VCaP (cell line): ENCODE data around the gene NFATC1.

Experiments used
- H3K27ac ChIP-seq: fragments of 450-650 bp; 2 replicates; pipeline ENCODE4 v1.5.1; 2017
- CTCF ChIP-seq: fragments of 450-650 bp; conservative IDR thresholded peaks from 2 replicates; pipeline ENCODE4 v1.5.1; 2017; ENCODE audit warnings: mild to moderate bottlenecking, moderate library complexity

The NFATC1 gene

GRCh38 chr18:79400091-79400590, 4.4 kb downstream of the NFATC1 start:
- H3K27ac ChIP-seq: peak overlapping the region; percentile 36; the same call in 1 of the 2 replicates
- no peak for TF ChIP-seq CTCF

GRCh38 chr18:79400591-79401381, 5.1 kb downstream of the NFATC1 start:
- H3K27ac ChIP-seq: peak overlapping the region; percentile 36; the same call in 1 of the 2 replicates

GRCh38 chr18:79401494-79402208, 5.9 kb downstream of the NFATC1 start:
- TF ChIP-seq CTCF: no peak
- H3K27ac ChIP-seq: no peak overlapping the region

More at GRCh38 chr18:79400591-79401381, 5.1 kb downstream of the NFATC1 start:
- no peak for TF ChIP-seq CTCF

GRCh38 chr18:79402209-79402576, 6.5 kb downstream of the NFATC1 start:
- H3K27ac ChIP-seq: no peak overlapping the region
- no peak for TF ChIP-seq CTCF

GRCh38 chr18:79402977-79403722, 7.4 kb downstream of the NFATC1 start:
- no peak for TF ChIP-seq CTCF
- peak overlapping the region; percentile 34; the same call in 1 of the 2 replicates for H3K27ac ChIP-seq

GRCh38 chr18:79403723-79404566, 8.2 kb downstream of the NFATC1 start:
- H3K27ac ChIP-seq: peak overlapping the region; percentile 34; the same call in 1 of the 2 replicates

More at GRCh38 chr18:79403723-79404566, 8.2 kb downstream of the NFATC1 start:
- TF ChIP-seq CTCF: no peak
